Measurements from ENCODE around the gene STK38L.

DNA sequence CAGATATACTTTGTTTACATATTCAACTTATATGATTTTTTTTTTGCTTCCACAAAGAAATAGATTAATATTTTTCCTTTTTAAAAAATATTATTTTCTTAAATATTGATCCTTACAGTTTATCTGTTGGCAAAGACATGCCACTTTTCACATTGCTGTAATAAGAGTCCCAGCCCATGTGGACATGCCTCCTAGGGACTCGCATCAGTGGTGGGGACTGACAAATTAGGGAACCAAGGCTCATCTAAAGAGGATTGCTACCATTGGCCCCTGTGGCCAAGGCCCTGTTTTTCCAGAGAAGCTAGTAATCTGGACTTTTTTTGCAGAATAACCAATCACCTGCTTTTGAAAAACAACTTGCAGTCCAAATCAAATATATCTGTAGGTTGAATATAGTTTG, 60.8 kb downstream of the STK38L start:
- TF ChIP-seq EZH2 (IDR thresholded peaks at IDR 0.05; ENCODE audit: insufficient read depth, poor library complexity, severe bottlenecking) (no peak), EZH2phosphoT487 (IDR thresholded peaks at IDR 0.05; ENCODE audit: insufficient read depth, low read depth) (no peak)

All from GM23248 (cell line).